Esophagus mucosa (tissue), 1 donor: ENCODE data around the gene PHACTR3. TPM values are rescaled to one million over a fixed set of nuclear protein-coding genes. Genes with fewer than 3 reads are reported as not detected.

Source experiments
- ATAC-seq: fragments of 200-7000 bp; cut with Tn5 transposase; one replicate; pipeline ENCODE4 v1.9.1; 2020
- total RNA-seq: library from RNA; stranded (reverse); gene quantifications from one replicate; pipeline ENCODE4 v1.2.4, GENCODE V29; 2023
- donor health status: DM: yes; HTN: yes; CAD: no.

The PHACTR3 gene
- total RNA-seq, 1 donor from 2014 or later, result not detected

DNA sequence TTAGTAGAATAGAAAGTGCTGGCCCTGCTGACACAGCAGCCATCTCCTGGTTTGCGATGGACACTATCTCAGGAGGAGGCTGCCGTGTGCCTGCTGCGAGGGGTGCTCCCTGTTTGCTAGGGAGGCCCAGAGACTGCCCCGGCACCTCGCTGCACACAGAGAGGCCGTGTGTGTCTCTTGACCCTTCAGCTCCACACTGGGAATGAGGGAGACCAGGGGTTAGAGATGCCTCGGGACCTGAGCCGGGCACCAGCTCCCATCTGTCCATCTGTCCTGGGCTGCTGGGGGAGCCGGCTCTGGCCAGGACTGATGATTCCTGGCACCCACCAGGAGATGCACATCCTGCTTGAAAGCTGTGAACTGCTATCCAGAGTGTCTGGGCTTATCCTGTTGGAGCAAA is 18.2 kb downstream of the PHACTR3 start:
- ATAC-seq, result no peak

- no peak for ATAC-seq
Measured at GRCh38 chr20:59623133-59623532, 18.8 kb downstream of the PHACTR3 start.

- ATAC-seq, result no peak
Measured at GRCh38 chr20:59623583-59623982, 19.2 kb downstream of the PHACTR3 start.

DNA sequence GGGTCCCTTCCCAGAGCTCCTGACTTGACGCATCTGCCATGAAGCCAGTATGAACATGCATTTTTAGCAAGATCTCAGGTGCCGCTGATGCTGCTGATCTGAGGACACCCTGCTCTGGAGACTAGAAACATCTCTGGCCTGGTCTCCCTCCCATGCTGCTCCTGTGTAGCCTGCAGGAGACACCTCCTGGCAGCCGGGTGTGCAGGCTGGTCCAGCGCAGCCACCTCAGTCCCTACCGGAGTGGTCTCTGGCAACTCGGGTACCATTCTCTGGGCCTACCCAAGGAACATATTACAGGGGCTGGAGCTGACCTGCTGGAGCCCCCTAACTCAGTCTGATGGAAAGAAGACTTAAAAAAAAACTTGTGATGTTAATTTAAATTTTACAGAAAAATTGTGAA is 20.1 kb downstream of the PHACTR3 start:
- no peak for ATAC-seq

GRCh38 chr20:59625214-59625922 is 21.0 kb downstream of the PHACTR3 start:
- ATAC-seq, result no peak

GRCh38 chr20:59627298-59627697 is 23.0 kb downstream of the PHACTR3 start:
- ATAC-seq, result no peak

DNA sequence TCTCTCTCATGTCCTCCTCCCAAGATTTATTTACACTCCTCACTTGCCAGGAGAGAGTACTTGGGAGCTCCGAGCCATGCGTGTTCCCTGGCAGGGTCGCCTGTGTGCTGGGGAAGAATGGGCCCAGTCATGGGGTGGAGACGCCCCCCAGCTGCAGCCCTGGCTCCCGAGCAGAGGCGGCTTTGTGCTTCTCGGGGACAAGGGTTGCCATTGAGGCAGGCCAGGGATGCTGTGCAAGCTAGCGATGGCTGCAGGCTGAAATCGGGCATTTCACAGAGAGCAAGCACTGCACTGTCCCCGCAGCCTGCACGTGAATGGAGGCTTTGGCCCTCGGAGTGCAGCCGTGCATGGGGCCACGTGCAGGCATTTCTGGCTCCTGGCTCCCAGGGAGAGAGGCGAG is 23.8 kb downstream of the PHACTR3 start:
- no peak for ATAC-seq

DNA sequence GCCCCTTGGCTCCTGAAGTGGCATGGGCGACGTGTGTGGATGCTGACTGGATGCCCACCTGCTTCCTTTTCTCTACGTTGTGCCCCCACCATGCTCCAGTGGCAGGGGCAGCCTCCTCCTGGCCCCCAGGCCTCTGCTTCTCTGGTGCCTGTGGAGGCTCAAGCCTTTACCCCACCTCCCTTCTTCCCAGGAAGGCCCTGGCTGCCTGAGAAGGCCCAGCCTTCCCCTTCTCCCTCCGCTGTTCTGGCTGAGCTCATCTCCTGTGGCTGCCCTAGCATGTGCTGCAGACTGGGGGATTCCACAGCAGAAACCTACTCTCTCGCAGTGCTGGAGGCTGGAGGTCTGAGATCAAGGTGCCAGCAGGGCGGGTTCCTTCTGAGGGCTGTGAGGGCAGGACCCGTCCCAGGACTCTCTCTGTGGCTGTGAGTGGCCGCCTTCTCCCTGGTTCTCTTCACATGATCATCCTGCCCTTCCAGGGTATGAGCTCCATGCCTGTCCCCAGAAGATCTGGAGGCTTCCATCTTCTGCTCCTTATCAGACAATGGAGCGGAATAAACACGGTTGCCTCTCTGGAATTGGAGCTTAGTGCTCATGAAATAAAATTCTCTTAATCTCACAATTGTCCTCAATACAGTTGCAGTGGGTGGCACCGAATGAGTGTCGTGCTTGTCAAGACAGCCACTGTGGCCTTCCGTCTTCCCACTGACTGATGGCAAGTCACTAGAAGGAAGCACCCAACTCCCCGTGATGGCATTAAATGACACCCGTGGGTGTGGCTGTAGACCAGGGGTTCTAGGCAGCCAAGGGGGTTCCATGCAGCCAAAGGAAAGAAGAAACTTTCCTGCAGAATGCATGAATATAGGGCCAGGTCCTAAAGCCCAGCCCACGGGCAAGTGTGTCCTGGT is 25.1 kb downstream of the PHACTR3 start:
- ATAC-seq, result no peak

DNA sequence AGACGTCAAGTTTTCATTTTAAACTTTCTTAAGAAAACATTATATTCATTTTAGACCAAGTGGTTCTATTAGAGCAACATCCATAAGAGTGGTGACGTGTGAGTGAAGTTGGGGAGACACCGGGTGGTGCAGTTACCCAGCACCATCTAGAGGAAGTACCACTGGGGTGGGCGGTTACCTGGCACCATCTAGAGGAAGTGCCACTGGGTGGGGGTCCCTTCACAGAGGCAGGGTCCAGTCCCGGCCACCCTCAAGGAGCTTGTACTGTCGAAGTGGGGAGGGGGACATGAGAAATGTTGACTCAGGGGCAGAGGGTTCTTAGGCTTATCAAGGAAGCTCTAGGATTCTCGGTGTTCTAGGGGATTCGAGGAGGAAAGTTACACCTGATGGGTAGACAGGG is 26.2 kb downstream of the PHACTR3 start:
- ATAC-seq, result no peak

DNA sequence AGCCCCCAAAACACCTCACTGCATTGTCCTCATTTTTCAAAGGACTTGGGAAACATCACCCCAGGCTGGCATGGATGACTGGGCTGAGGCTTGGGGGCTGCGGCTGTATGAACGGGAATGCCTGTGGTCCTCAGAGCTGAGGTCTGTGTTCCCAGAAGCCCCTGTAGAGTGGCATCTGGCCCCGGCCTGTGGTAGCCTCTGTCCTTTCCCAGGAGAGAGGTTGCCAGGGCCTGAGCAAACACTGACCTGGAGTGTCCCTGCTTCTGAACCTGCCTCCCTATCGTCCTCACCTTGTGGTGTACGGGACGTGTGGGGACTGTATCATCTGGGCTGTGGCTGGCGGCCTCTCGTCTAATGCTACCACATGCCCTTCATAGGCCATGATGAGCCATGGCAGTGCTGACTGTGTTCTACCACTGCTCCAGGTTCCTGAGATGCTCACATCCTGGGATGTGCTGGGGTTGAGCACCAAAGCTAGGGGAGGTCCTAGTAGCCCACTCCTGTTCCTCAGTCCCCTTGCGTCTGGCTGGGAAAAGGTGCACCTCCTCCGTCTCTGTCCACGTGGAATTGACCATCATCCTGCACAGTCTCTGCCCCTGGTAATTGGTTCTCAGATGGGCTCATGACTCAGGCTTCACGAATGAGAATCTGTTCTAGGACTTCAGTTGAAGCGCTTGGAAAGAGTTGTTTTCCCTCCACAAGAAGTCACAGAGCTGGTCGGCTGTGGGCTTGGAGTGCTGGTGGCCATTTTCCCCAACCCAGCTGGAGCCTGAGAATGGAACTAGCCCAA is 27.6 kb downstream of the PHACTR3 start:
- no peak for ATAC-seq

DNA sequence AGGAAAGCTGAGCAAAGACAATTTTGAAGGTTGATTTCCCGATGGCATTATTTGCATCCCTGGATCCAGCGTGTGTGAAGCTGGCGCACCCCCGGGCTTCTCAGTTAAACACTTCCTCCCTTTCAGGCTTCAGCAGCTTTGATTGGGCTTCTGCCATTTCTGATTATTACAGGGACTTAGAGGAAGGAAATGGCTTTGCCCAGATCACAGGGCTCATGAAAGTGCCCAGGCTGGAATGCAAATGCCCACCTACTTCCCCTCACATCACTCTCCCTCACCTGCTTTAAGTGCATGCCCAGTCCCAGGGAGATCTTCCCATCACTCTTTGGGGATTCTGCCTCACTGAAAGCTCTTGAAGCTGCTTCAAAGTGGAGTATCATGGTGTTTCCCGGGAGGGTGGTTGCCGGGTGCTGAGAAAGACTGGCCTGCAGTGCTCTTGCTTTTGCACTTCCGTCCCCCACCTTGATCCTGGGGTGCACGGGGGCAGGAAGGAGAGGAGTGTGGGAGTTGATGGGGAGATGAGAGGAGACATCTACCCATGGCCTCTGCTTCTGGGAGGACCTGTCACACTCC is 28.3 kb downstream of the PHACTR3 start:
- no peak for ATAC-seq

DNA sequence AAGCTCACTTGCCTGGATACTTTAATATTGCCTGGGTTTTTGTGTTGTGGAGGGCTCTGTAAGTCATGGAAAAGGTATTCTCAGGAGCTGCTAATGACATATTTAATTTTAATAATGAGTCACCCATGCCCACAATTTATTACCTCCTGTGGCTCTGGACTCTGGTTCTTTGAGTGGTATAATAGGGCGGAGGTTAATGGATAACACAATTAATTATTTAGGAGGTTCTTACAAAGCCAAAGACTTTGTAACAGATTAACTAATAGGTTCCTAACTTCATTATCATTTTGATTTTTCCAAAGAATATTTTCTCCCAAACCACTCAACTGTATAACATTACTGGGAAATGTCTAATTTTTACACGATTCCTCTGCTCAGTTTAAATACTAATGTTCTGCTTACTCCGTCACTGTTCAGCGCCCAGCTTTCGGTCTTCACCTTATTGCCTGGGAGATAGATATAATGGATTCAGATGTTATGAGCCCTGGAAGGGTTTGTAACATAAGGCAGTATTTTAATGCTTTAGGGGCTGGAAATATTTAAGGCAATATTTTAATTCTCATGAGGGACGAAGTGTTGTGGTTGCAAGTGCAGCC is 29.4 kb downstream of the PHACTR3 start:
- no peak for ATAC-seq

GRCh38 chr20:59634435-59635005 is 30.2 kb downstream of the PHACTR3 start:
- ATAC-seq, result no peak

DNA sequence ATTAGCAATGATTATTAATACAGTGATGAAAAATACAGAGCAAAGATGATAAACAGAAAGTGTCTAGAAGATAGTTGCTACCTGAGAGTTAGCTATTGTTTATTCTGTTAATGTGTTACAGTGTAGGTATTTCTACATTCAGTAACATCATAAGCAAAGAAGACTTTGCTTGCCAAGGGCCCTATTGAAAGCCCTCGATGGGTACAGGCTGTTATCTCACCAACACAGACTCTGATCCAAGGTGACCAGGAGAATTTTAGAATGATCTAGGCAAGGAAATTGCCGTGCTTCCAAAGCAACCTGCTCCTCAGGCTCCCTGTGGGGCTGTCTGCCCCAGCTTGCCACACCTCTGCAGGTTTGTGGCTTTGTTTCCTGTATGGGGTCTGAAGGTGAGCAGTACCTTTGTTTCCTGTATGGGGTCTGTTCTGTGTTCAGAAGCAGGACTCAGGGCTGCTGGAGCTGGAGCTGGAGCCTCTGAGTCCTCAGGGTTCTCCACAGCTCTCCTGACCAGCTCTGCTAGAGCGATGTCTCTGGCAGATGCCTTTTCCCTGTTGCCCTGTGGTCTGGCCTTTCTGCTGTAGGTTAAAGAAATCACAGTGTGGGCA is 32.5 kb downstream of the PHACTR3 start:
- no peak for ATAC-seq

DNA sequence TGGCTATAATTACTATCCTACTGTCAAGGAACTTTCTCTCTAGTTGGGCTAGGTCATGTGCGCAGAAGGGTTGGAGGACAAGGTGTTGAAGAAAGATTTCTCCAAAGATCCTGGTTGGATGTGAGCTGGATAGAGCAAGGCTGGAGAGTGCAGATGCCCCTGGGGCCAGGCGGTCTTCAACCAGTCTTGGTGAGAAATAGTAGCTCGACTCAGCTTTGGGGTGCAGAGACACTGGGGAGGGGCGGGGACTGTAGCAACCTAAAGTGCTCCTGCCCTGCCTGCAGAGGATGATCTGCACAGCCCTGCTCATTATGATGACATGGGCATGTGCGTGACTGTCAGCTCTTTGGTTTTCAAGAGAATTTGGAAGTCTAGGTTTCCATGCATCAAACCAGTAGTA is 35.9 kb downstream of the PHACTR3 start:
- no peak for ATAC-seq

- no peak for ATAC-seq
Measured at GRCh38 chr20:59643615-59644061, 39.3 kb downstream of the PHACTR3 start.

DNA sequence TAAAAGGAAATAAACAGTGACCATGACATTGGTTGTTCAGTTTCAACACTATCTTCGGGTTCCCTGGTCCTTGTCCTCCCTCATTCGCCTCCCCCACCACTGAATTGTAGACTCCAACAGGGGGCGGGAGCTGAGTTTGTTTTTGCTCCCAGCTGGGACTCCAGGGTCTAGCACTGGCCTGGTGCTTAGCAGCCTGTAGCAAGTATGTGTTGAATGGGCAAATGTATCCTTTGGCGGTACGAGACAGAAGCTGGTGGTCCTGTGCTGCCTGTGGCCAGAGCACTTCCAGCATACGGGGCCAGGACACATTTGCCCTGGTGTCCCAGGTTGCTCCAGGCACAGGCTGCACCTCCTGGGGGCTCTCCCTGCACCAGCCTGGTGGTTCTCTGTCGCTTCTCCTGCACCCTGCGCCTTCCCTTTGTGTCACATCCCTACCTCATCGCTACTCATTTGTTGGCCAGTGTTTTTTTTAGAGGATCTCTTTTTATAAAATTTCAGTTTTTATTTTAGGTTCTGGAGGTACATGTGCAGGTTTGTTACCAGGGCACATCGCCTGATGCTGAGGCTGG is 40.1 kb downstream of the PHACTR3 start:
- no peak for ATAC-seq

DNA sequence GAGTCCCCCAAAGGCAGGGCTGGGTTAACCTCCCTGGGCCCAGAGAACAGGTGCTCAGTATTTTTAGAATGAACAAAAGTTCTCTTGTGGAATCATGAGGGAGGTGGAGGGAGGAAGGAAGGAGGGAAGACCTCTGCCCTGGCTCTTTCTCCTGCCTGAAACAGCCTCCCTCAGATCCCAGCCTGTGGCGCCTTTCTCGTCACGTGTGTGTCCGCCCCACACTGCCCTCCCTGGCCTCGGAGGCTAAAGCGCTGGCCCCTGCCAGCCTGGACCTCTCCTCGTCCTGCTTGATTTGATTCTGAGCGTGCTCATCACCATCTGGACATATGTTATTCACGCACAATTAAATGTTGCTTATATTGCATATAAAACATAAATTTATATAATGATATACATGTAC is 40.9 kb downstream of the PHACTR3 start:
- no peak for ATAC-seq

GRCh38 chr20:59645761-59646171 is 41.4 kb downstream of the PHACTR3 start:
- no peak for ATAC-seq

DNA sequence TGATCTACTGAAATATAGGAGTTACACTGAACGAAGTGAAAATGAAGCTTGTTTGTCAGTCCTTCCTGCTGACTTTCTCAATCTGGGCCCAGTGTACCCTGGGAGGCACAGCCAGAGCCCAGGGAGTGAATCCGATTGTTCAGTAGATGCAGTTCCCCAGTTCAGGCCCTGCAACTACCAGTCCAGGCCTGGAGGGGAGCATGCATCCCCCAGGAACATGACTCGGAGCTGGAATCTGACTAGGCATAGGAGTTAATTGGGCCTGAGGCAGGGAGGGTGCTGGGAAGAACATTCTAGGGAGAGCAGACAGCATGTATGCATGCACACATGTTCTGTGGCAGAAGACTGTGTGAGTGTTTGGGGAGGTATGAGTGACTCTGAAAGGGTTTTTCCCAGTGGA is 42.1 kb downstream of the PHACTR3 start:
- no peak for ATAC-seq

DNA sequence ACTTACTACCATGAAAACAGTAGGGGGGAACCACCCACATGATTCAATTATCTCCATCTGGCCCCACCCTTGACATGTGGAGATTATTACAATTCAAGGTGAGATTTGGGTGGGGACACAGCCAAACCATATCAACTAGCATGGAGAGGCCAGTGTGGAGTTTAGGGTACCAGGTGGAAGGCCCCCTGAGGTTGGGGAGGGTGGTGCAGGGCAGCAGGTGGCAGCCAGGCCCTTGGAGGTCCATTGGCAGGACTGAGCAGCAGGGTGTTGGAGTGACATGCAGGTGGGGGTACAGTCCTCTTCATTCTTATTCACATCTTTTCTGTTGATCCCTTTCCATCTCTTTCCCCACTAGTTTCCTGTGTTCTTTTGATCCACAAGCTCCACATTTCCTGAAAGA is 42.9 kb downstream of the PHACTR3 start:
- ATAC-seq, result no peak
